Endothelial cell of umbilical vein (primary cell): ENCODE data around the gene C2CD4D.

Experiments used
- CTCF ChIP-seq, 2 donors: IDR thresholded peaks; 1 replicate in 1 of 2; 2 replicates in 1 of 2; pipeline ENCODE4 v1.5.1; 2011; ENCODE audit warnings: low read length in 2 of 2, mild to moderate bottlenecking in 2 of 2, moderate library complexity in 2 of 2, control low read depth in 1 of 2, inconsistent platforms in 1 of 2, low read depth in 1 of 2; ENCODE audit not compliant: insufficient read depth in 1 of 2; ENCODE audit errors: extremely low read depth in 1 of 2
- EZH2 ChIP-seq: IDR thresholded peaks from 2 replicates; pipeline ENCODE4 v1.6.1; 2012; ENCODE audit warnings: borderline replicate concordance, low read depth, mild to moderate bottlenecking, moderate library complexity, low read length, inconsistent platforms; ENCODE audit not compliant: severe bottlenecking
- FOS ChIP-seq: IDR thresholded peaks from 2 replicates; pipeline ENCODE4 v1.6.1; 2011; ENCODE audit warnings: mild to moderate bottlenecking, low read length, moderate library complexity, borderline replicate concordance; ENCODE audit not compliant: insufficient read depth
- GATA2 ChIP-seq: IDR thresholded peaks from 2 replicates; pipeline ENCODE4 v1.7.0; 2011; ENCODE audit warnings: low read depth, mild to moderate bottlenecking, moderate library complexity, mixed read lengths, low read length; ENCODE audit not compliant: insufficient read length, insufficient read depth
- POLR2A ChIP-seq: IDR thresholded peaks from 2 replicates; pipeline ENCODE4 v1.6.1; 2012; ENCODE audit warnings: low read depth, mild to moderate bottlenecking, control low read depth, low read length
- POLR2AphosphoS5 ChIP-seq: IDR thresholded peaks from 2 replicates; pipeline ENCODE4 v1.6.1; 2012; ENCODE audit warnings: low read depth, mild to moderate bottlenecking, control low read depth, low read length, moderate library complexity; ENCODE audit not compliant: insufficient read depth
- TF ChIP-seq, protein P1 (sequence below): IDR thresholded peaks from 2 replicates; pipeline ENCODE4 v1.6.1; 2011; ENCODE audit not compliant: insufficient read depth, insufficient read length

- no peak for TF ChIP-seq POLR2A
- TF ChIP-seq EZH2, result no peak
- no peak for TF ChIP-seq CTCF (IDR thresholded peaks at IDR 0.05; ENCODE audit: extremely low read depth in 1 of 2, insufficient read depth in 1 of 2, low read depth in 1 of 2, low read length in 2 of 2)
- TF ChIP-seq, protein P1, sequence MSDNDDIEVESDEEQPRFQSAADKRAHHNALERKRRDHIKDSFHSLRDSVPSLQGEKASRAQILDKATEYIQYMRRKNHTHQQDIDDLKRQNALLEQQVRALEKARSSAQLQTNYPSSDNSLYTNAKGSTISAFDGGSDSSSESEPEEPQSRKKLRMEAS, result no peak
- no peak for TF ChIP-seq POLR2AphosphoS5
- no peak for TF ChIP-seq GATA2
- TF ChIP-seq FOS, result no peak
Observed at GRCh38 chr1:151859891-151860293, 20.3 kb upstream of the C2CD4D start.
